ENCODE measurements around the gene RAB11FIP4. TPM values are rescaled to one million over a fixed set of nuclear protein-coding genes. Genes with fewer than 3 reads are reported as not detected.
A peak's percentile ranks its signal among the peaks of the same experiment; 100 is the strongest.

The RAB11FIP4 gene
- total RNA-seq, 1 donor, result 0.72 TPM

Small RNA genes lying within 50 kb of the gene (small RNA-seq; reads per million reads assigned to genes)
- gene MIR193A (107 reads per million, percentile 97 among the genes with 10 or more reads in this experiment), gene MIR4725 (not detected), gene RN7SL45P (not detected), gene RN7SL79P (not detected), gene RNU6ATAC7P (not detected)

Other genes with a start within 250 kb of the RAB11FIP4 start
- 0.72 and 0.88 TPM in 2 replicates for gene OMG, start 94.4 kb upstream of the RAB11FIP4 start, total RNA-seq
- 4.0 and 6.2 TPM in 2 replicates for gene EVI2B, start 77.6 kb upstream of the RAB11FIP4 start, total RNA-seq
- gene EVI2A, start 70.1 kb upstream of the RAB11FIP4 start, total RNA-seq, result 191 and 244 TPM in 2 replicates

All from osteoblast (primary cell).